ENCODE measurements around the gene ARHGAP27.

Gene ARHGAP27

GRCh38 chr17:45408611-45409421 is 23.9 kb downstream of the ARHGAP27 start:
- DNase-seq (ENCODE audit: low spot score) = no peak

GRCh38 chr17:45406107-45406506 is 26.6 kb downstream of the ARHGAP27 start:
- no peak for DNase-seq (ENCODE audit: low spot score)

GRCh38 chr17:45405250-45406086 is 27.2 kb downstream of the ARHGAP27 start:
- no peak for DNase-seq (ENCODE audit: low spot score)

- DNase-seq (ENCODE audit: low spot score) = no peak
Measured at GRCh38 chr17:45404870-45405249, 27.8 kb downstream of the ARHGAP27 start.

GRCh38 chr17:45403906-45404490 is 28.7 kb downstream of the ARHGAP27 start:
- DNase-seq (ENCODE audit: low spot score) = no peak

- no peak for DNase-seq (ENCODE audit: low spot score)
Measured at GRCh38 chr17:45402916-45403315, 29.8 kb downstream of the ARHGAP27 start.

GRCh38 chr17:45398800-45399199 is 33.9 kb downstream of the ARHGAP27 start:
- no peak for DNase-seq (ENCODE audit: low spot score)

GRCh38 chr17:45397796-45398195 is 34.9 kb downstream of the ARHGAP27 start:
- DNase-seq (ENCODE audit: low spot score) = no peak

- no peak for DNase-seq (ENCODE audit: low spot score)
Measured at GRCh38 chr17:45396496-45397205, 36.0 kb downstream of the ARHGAP27 start.

- DNase-seq (ENCODE audit: low spot score) = no peak
Measured at GRCh38 chr17:45395569-45396415, 36.9 kb downstream of the ARHGAP27 start.

- DNase-seq (ENCODE audit: low spot score) = no peak
Measured at GRCh38 chr17:45394913-45395568, 37.6 kb downstream of the ARHGAP27 start.

- no peak for DNase-seq (ENCODE audit: low spot score)
Measured at GRCh38 chr17:45394564-45394912, 38.1 kb downstream of the ARHGAP27 start.

GRCh38 chr17:45394091-45394490 is 38.6 kb downstream of the ARHGAP27 start:
- DNase-seq (ENCODE audit: low spot score) = no peak

GRCh38 chr17:45393411-45393810 is 39.3 kb downstream of the ARHGAP27 start:
- DNase-seq (ENCODE audit: low spot score) = no peak

GRCh38 chr17:45391918-45392317 is 40.8 kb downstream of the ARHGAP27 start:
- no peak for DNase-seq (ENCODE audit: low spot score)

GRCh38 chr17:45391291-45391690 is 41.4 kb downstream of the ARHGAP27 start:
- no peak for DNase-seq (ENCODE audit: low spot score)

GRCh38 chr17:45389354-45389753 is 43.3 kb downstream of the ARHGAP27 start:
- no peak for DNase-seq (ENCODE audit: low spot score)

- DNase-seq (ENCODE audit: low spot score) = no peak
Measured at GRCh38 chr17:45388604-45389325, 43.9 kb downstream of the ARHGAP27 start.

- DNase-seq (ENCODE audit: low spot score) = no peak
Measured at GRCh38 chr17:45387739-45388138, 44.9 kb downstream of the ARHGAP27 start.

- no peak for DNase-seq (ENCODE audit: low spot score)
Measured at GRCh38 chr17:45386178-45386577, 46.5 kb downstream of the ARHGAP27 start.

Data from putamen (tissue), 1 donor.